HL-60 (cell line): Measurements from ENCODE around the gene AZU1.
A peak's percentile ranks its signal among the peaks of the same experiment; 100 is the strongest.

Experiments
- GABPA ChIP-seq: IDR thresholded peaks from 2 replicates; pipeline ENCODE4 v1.6.1; 2012; ENCODE audit warnings: low read depth
- POLR2AphosphoS5 ChIP-seq: IDR thresholded peaks from 2 replicates; pipeline ENCODE4 v1.6.1; 2012; ENCODE audit warnings: low read depth
- SPI1 ChIP-seq: IDR thresholded peaks from 2 replicates; pipeline ENCODE4 v1.6.1; 2012; ENCODE audit warnings: low read depth, mild to moderate bottlenecking, borderline replicate concordance
- TF ChIP-seq, protein P1 (sequence below): IDR thresholded peaks from one replicate; pipeline ENCODE4 v1.5.1; 2011; ENCODE audit warnings: low read length, control low read depth, inconsistent platforms; ENCODE audit not compliant: insufficient read depth
- TF ChIP-seq, protein P2 (sequence below): IDR thresholded peaks from 2 replicates; pipeline ENCODE4 v1.6.1; 2012; ENCODE audit warnings: low read depth; ENCODE audit not compliant: insufficient replicate concordance

DNA sequence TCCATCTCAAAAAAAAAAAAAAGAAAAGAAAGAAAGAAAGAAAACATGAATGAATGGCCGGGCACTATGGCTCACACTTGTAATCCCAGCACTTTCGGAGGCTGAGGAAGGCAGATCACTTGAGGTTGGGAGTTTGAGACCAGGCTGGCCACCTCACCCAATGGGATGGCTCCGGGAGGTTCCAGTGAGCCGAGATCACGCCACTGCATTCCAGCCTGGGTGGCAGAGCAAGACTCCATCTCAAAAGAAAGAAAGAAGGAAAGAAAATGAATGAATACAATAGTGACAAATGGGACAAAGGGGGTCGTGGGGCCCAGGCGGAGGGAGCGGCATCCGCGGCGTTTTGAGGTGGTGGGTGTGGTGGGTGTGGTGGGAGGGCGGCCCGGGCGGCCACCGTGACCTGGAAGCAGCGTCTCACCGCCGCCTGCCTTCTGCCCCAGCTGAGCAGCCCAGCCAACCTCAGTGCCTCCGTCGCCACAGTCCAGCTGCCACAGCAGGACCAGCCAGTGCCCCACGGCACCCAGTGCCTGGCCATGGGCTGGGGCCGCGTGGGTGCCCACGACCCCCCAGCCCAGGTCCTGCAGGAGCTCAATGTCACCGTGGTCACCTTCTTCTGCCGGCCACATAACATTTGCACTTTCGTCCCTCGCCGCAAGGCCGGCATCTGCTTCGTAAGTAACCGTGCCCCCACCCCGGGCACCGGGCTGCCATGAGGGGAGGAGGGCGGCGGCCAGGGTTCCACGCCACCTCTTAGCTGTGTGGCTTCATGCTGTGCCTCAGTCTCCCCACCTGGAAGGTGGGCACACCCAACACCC, 18.3 kb downstream of the AZU1 start:
- TF ChIP-seq, protein P1, sequence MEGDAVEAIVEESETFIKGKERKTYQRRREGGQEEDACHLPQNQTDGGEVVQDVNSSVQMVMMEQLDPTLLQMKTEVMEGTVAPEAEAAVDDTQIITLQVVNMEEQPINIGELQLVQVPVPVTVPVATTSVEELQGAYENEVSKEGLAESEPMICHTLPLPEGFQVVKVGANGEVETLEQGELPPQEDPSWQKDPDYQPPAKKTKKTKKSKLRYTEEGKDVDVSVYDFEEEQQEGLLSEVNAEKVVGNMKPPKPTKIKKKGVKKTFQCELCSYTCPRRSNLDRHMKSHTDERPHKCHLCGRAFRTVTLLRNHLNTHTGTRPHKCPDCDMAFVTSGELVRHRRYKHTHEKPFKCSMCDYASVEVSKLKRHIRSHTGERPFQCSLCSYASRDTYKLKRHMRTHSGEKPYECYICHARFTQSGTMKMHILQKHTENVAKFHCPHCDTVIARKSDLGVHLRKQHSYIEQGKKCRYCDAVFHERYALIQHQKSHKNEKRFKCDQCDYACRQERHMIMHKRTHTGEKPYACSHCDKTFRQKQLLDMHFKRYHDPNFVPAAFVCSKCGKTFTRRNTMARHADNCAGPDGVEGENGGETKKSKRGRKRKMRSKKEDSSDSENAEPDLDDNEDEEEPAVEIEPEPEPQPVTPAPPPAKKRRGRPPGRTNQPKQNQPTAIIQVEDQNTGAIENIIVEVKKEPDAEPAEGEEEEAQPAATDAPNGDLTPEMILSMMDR: no peak
- TF ChIP-seq POLR2AphosphoS5 (peak; percentile 88), GABPA (no peak), SPI1 (no peak)
- TF ChIP-seq, protein P2, sequence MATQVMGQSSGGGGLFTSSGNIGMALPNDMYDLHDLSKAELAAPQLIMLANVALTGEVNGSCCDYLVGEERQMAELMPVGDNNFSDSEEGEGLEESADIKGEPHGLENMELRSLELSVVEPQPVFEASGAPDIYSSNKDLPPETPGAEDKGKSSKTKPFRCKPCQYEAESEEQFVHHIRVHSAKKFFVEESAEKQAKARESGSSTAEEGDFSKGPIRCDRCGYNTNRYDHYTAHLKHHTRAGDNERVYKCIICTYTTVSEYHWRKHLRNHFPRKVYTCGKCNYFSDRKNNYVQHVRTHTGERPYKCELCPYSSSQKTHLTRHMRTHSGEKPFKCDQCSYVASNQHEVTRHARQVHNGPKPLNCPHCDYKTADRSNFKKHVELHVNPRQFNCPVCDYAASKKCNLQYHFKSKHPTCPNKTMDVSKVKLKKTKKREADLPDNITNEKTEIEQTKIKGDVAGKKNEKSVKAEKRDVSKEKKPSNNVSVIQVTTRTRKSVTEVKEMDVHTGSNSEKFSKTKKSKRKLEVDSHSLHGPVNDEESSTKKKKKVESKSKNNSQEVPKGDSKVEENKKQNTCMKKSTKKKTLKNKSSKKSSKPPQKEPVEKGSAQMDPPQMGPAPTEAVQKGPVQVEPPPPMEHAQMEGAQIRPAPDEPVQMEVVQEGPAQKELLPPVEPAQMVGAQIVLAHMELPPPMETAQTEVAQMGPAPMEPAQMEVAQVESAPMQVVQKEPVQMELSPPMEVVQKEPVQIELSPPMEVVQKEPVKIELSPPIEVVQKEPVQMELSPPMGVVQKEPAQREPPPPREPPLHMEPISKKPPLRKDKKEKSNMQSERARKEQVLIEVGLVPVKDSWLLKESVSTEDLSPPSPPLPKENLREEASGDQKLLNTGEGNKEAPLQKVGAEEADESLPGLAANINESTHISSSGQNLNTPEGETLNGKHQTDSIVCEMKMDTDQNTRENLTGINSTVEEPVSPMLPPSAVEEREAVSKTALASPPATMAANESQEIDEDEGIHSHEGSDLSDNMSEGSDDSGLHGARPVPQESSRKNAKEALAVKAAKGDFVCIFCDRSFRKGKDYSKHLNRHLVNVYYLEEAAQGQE: no peak
